ENCODE data around the gene SOCS6.

GRCh38 chr18:70362258-70362657 is 73.4 kb downstream of the SOCS6 start:
- TF ChIP-seq ZNF70 (CRISPR knock-in tag; IDR thresholded peaks at IDR 0.05): no peak
- no peak for TF ChIP-seq ARNTL (CRISPR knock-in tag; IDR thresholded peaks at IDR 0.05; ENCODE audit: borderline replicate concordance, low read depth)
- no peak for TF ChIP-seq RARB (CRISPR knock-in tag; IDR thresholded peaks at IDR 0.05)
- no peak for TF ChIP-seq TOX (CRISPR knock-in tag; IDR thresholded peaks at IDR 0.05; ENCODE audit: borderline replicate concordance)
- no peak for TF ChIP-seq GLIS3 (CRISPR knock-in tag; IDR thresholded peaks at IDR 0.05)

All from SK-N-SH treated with all-trans-retinoic acid at 6 μM for 48 hours (cell line).